Neural cell (in vitro differentiated cells): Measurements from ENCODE around the gene GOLT1B. TPM values are rescaled to one million over a fixed set of nuclear protein-coding genes. Genes with fewer than 3 reads are reported as not detected.

Experiments used
- H2AFZ ChIP-seq: fragments of 200-600, 300-800 bp; sonication (generic), shearing (Covaris generic); 2 replicates; pipeline ENCODE4 v1.6.0; 2014; ENCODE audit warnings: low read depth, mild to moderate bottlenecking, antibody characterized with exemption, low read length, moderate library complexity
- H3F3A ChIP-seq: fragments of 200-600 bp; shearing (Covaris generic); 2 replicates; pipeline ENCODE4 v1.6.1; 2016; ENCODE audit warnings: mild to moderate bottlenecking, moderate library complexity, mixed read lengths, antibody characterized with exemption, low read length; ENCODE audit not compliant: insufficient read depth, poor library complexity, severe bottlenecking
- H3K27ac ChIP-seq: fragments of 200-600, 300-800 bp; sonication (generic), shearing (Covaris generic); 2 replicates; pipeline ENCODE4 v1.5.1; 2014; ENCODE audit warnings: mild to moderate bottlenecking, low read length, moderate library complexity
- H3K27me3 ChIP-seq: fragments of 300-800, 200-600 bp; sonication (generic), shearing (Covaris generic); 2 replicates; pipeline ENCODE4 v1.6.0; 2014; ENCODE audit warnings: mild to moderate bottlenecking, low read depth, low read length, moderate library complexity; ENCODE audit not compliant: insufficient read depth
- H3K36me3 ChIP-seq: fragments of 300-800, 200-600 bp; sonication (generic), shearing (Covaris generic); 2 replicates; pipeline ENCODE4 v1.5.1; 2014; ENCODE audit warnings: mild to moderate bottlenecking, antibody characterized with exemption, low read length, moderate library complexity; ENCODE audit not compliant: insufficient read depth
- H3K4me2 ChIP-seq: fragments of 300-800, 200-600 bp; sonication (generic), shearing (Covaris generic); 2 replicates; pipeline ENCODE4 v1.6.0; 2014; ENCODE audit warnings: mild to moderate bottlenecking, low read length
- H3K4me3 ChIP-seq: fragments of 300-800, 200-600 bp; sonication (generic), shearing (Covaris generic); 2 replicates; pipeline ENCODE4 v1.5.1; 2014; ENCODE audit warnings: mild to moderate bottlenecking, low read length, moderate library complexity
- H3K79me2 ChIP-seq: fragments of 200-600 bp; shearing (Covaris generic); replicated peaks from 2 replicates; pipeline ENCODE4 v1.6.0; 2014; ENCODE audit warnings: mild to moderate bottlenecking, low read length, moderate library complexity; ENCODE audit not compliant: insufficient read depth
- H3K9ac ChIP-seq: fragments of 300-800, 200-600 bp; sonication (generic), shearing (Covaris generic); 2 replicates; pipeline ENCODE4 v1.6.1; 2016; ENCODE audit warnings: mild to moderate bottlenecking, low read length, mixed read lengths
- H3K9me2 ChIP-seq: fragments of 200-600 bp; shearing (Covaris generic); 2 replicates; pipeline ENCODE4 v1.6.1; 2016; ENCODE audit warnings: mild to moderate bottlenecking, low read length, mixed read lengths; ENCODE audit not compliant: insufficient read depth
- H3K9me3 ChIP-seq: fragments of 200-600, 300-800 bp; sonication (generic), shearing (Covaris generic); 2 replicates; pipeline ENCODE4 v1.6.1; 2016; ENCODE audit warnings: mild to moderate bottlenecking, mixed run types, low read length, moderate library complexity, mixed read lengths
- H4K20me1 ChIP-seq: fragments of 200-600 bp; shearing (Covaris generic); 2 replicates; pipeline ENCODE4 v1.6.1; 2016; ENCODE audit warnings: mild to moderate bottlenecking, mixed run types; ENCODE audit not compliant: insufficient read depth
- CTCF ChIP-seq: fragments of 450-650 bp; IDR thresholded peaks from 2 replicates; pipeline ENCODE4 v1.5.1; 2014; ENCODE audit warnings: antibody characterized with exemption, mild to moderate bottlenecking, moderate library complexity; ENCODE audit not compliant: poor library complexity, severe bottlenecking
- EP300 ChIP-seq: fragments of 450-650 bp; conservative IDR thresholded peaks from 2 replicates; pipeline ENCODE4 v1.6.1; 2014; ENCODE audit warnings: antibody characterized with exemption, mild to moderate bottlenecking, moderate library complexity; ENCODE audit not compliant: poor library complexity, severe bottlenecking
- EZH2 ChIP-seq: fragments of 200-600, 300-800 bp; shearing (Covaris generic), sonication (generic); IDR thresholded peaks from 2 replicates; pipeline ENCODE4 v1.6.1; 2014; ENCODE audit warnings: antibody characterized with exemption, low read length, borderline replicate concordance, mild to moderate bottlenecking; ENCODE audit not compliant: insufficient read depth, poor library complexity, severe bottlenecking
- MXI1 ChIP-seq: fragments of 450-650 bp; conservative IDR thresholded peaks from 2 replicates; pipeline ENCODE4 v1.6.1; 2014; ENCODE audit warnings: antibody characterized with exemption, mild to moderate bottlenecking; ENCODE audit not compliant: poor library complexity, severe bottlenecking
- POLR2AphosphoS5 ChIP-seq: IDR thresholded peaks from 2 replicates; pipeline ENCODE4 v1.6.1; 2012
- RAD21 ChIP-seq: fragments of 450-650 bp; conservative IDR thresholded peaks from 2 replicates; pipeline ENCODE4 v1.6.1; 2014; ENCODE audit warnings: antibody characterized with exemption, mild to moderate bottlenecking, moderate library complexity
- REST ChIP-seq: IDR thresholded peaks from 2 replicates; pipeline ENCODE4 v1.6.1; 2012; ENCODE audit warnings: borderline replicate concordance
- SMC3 ChIP-seq: fragments of 450-650 bp; conservative IDR thresholded peaks from 2 replicates; pipeline ENCODE4 v1.6.1; 2014; ENCODE audit warnings: antibody characterized with exemption, mild to moderate bottlenecking, moderate library complexity; ENCODE audit not compliant: poor library complexity
- TAF1 ChIP-seq: IDR thresholded peaks from 2 replicates; pipeline ENCODE4 v1.6.1; 2012; ENCODE audit warnings: low read depth
- polyA plus RNA-seq: library from polyadenylated mRNA; depleted of rRNA; stranded (reverse); fragments of >200 nt; gene quantifications from 2 replicates; pipeline ENCODE4 v1.2.3, GENCODE V29; 2014

The GOLT1B gene
- polyA plus RNA-seq, 1 donor from 2014 or later, result 203 TPM

- Histone ChIP-seq H3K9ac (no peak overlapping the region), H3K4me3 (no peak overlapping the region), H3K9me2 (no peaks in the 10 kb centered on the region), H3K27ac (no peak overlapping the region), H3F3A (no peaks in the 10 kb centered on the region), H3K4me2 (no peak overlapping the region), H4K20me1 (no peaks in the 10 kb centered on the region), H3K27me3 (no peaks in the 10 kb centered on the region), H3K9me3 (no peaks in the 10 kb centered on the region), H3K79me2 (no peaks in the 10 kb centered on the region), H2AFZ (no peak overlapping the region), H3K36me3 (no peaks in the 10 kb centered on the region)
- TF ChIP-seq SMC3 (no peak), CTCF (no peak), MXI1 (no peak), RAD21 (no peak), TAF1 (no peak)
Observed at GRCh38 chr12:21547437-21547836, 45.8 kb downstream of the GOLT1B start.

- H2AFZ ChIP-seq, result no peak overlapping the region
- TF ChIP-seq TAF1, result no peak
- no peak for TF ChIP-seq RAD21
- no peak for TF ChIP-seq MXI1
- TF ChIP-seq POLR2AphosphoS5, result no peak
- TF ChIP-seq EP300, result no peak
- no peak for TF ChIP-seq SMC3
- no peak for TF ChIP-seq CTCF
- TF ChIP-seq EZH2, result no peak
- no peak for TF ChIP-seq REST
- H3K27ac ChIP-seq, result no peak overlapping the region
- no peak overlapping the region for H3K9ac ChIP-seq
- no peaks in the 10 kb centered on the region for H4K20me1 ChIP-seq
- H3K27me3 ChIP-seq, result no peaks in the 10 kb centered on the region
- no peaks in the 10 kb centered on the region for H3F3A ChIP-seq
- H3K4me2 ChIP-seq, result no peak overlapping the region
- no peaks in the 10 kb centered on the region for H3K79me2 ChIP-seq
- no peaks in the 10 kb centered on the region for H3K9me3 ChIP-seq
- no peaks in the 10 kb centered on the region for H3K9me2 ChIP-seq
- no peaks in the 10 kb centered on the region for H3K36me3 ChIP-seq
- no peak overlapping the region for H3K4me3 ChIP-seq
Observed at GRCh38 chr12:21551841-21552465, 50.4 kb downstream of the GOLT1B start.
